Colonic mucosa (tissue), 4 donors: Measurements from ENCODE around the gene IFT81. TPM values are rescaled to one million over a fixed set of nuclear protein-coding genes. Genes with fewer than 3 reads are reported as not detected.

Experiments
- DNase-seq: peaks from one replicate; pipeline ENCODE4 v3.0.0-alpha.2; 2020
- H3K27ac ChIP-seq: fragments of 200-600 bp; one replicate; pipeline ENCODE4 v1.8.0; 2021
- H3K27me3 ChIP-seq: fragments of 200-600 bp; one replicate; pipeline ENCODE4 v1.8.0; 2021
- H3K36me3 ChIP-seq: fragments of 200-600 bp; one replicate; pipeline ENCODE4 v1.8.0; 2021
- H3K4me1 ChIP-seq: fragments of 200-600 bp; one replicate; pipeline ENCODE4 v1.8.0; 2021; ENCODE audit warnings: mild to moderate bottlenecking
- H3K4me3 ChIP-seq: fragments of 200-600 bp; one replicate; pipeline ENCODE4 v1.8.0; 2021
- H3K9ac ChIP-seq, 2 donors: one replicate each; pipeline ENCODE4 v1.7.0; 2013; ENCODE audit warnings: control low read depth in 2 of 2, low read depth in 2 of 2, low read length in 2 of 2
- H3K9me3 ChIP-seq: fragments of 200-600 bp; one replicate; pipeline ENCODE4 v1.8.0; 2021
- CTCF ChIP-seq: fragments of 200-600 bp; IDR thresholded peaks from one replicate; pipeline ENCODE4 v1.8.0; 2022; ENCODE audit warnings: antibody characterized with exemption, mild to moderate bottlenecking
- intact Hi-C: fragments of 100-400 bp; cut with DNase I; formaldehyde crosslinking; loops from one replicate; pipeline ENCODE4 v1.14.1; 2022
- total RNA-seq, 2 donors: library from RNA; stranded (reverse); fragmentation: NEBNext Ultra II Directional in 1 of 2; extraction: Animal tissue kit (Norgen Biotek cat#: 25700) in 1 of 2; gene quantifications; one replicate each; pipeline ENCODE4 v1.2.1, GENCODE V29; 2021
- donor health status: healthy.
- donor health status: DM: no; HTN: no; CAD: no.
- donor health status: DM: no; HTN: no; CAD: no.

IFT81 gene
- total RNA-seq, 2 donors from 2014 or later = 4.2 to 5.3 TPM

- Histone ChIP-seq H3K4me1 (peaks cover 34% of the 10 kb centered on the region), H3K27ac (no peak overlapping the region), H3K27me3 (no peaks in the 10 kb centered on the region), H3K36me3 (no peaks in the 10 kb centered on the region), H3K9me3 (no peaks in the 10 kb centered on the region), H3K9ac (no peak overlapping the region), H3K4me3 (no peak overlapping the region)
- DNase-seq = peak; percentile 84
- TF ChIP-seq CTCF = peak; percentile 40
- intact Hi-C loops = loop anchor here (10.0 kb wide), 1 partner anchor 141 kb away; no protein-coding TSS in a partner anchor
Measured at GRCh38 chr12:110245369-110245772, 121.2 kb downstream of the IFT81 start.

DNA sequence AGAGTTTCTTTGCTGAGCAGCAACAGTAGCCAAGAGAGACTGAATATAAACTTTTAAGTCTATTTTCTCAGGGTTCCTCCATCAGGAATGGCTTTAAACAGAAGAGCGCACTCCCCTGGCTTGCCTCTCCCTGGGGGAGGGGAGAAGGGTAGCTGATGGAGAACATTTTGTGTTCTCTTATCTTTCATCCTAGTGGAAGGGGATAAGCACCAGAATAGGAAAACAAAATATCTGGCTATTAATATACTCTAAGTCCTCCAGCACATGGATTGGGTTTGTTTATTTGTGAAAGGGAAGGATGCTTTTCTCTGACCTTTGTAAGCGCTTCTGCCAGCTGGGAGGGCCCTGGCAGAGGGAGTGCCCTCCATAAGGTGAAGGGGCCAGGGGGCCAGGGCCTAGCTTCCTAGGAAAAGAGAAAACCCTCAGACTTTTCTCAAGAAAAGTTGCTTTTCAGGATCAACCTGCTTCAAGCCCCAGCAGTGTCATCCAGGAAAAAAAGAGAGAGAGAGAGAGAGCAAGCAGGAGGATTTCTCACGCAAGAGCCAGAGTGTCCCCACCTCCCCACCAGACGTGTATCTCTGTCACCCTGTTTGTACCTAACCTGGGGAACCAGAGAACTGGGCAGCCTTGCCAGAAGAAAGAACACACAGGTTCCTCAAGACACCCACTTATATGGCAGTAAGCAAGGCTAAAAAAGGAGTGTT, 122.6 kb downstream of the IFT81 start:
- Histone ChIP-seq H3K36me3 (no peaks in the 10 kb centered on the region), H3K4me1 (peaks cover 34% of the 10 kb centered on the region), H3K9me3 (no peaks in the 10 kb centered on the region), H3K9ac (peak overlapping the region in 1 of 2 donors; percentile 88), H3K4me3 (no peak overlapping the region), H3K27me3 (no peaks in the 10 kb centered on the region), H3K27ac (peak overlapping the region; percentile 91)
- DNase-seq = no peak
- TF ChIP-seq CTCF = no peak
- intact Hi-C loops = loop anchor here (10.0 kb wide), 1 partner anchor 142 kb away; no protein-coding TSS in a partner anchor

- H3K4me3 ChIP-seq = no peak overlapping the region
- H3K4me1 ChIP-seq = peaks cover 34% of the 10 kb centered on the region
- H3K9ac ChIP-seq = peak overlapping the region in 1 of 2 donors; percentile 88
- intact Hi-C loops = loop anchor here (10.0 kb wide), 1 partner anchor 143 kb away; no protein-coding TSS in a partner anchor
- no peaks in the 10 kb centered on the region for H3K9me3 ChIP-seq
- no peak for TF ChIP-seq CTCF
- H3K36me3 ChIP-seq = no peaks in the 10 kb centered on the region
- H3K27ac ChIP-seq = peak overlapping the region; percentile 91
- no peaks in the 10 kb centered on the region for H3K27me3 ChIP-seq
- DNase-seq = peak; percentile 88
Measured at GRCh38 chr12:110247340-110248095, 123.4 kb downstream of the IFT81 start.

DNA sequence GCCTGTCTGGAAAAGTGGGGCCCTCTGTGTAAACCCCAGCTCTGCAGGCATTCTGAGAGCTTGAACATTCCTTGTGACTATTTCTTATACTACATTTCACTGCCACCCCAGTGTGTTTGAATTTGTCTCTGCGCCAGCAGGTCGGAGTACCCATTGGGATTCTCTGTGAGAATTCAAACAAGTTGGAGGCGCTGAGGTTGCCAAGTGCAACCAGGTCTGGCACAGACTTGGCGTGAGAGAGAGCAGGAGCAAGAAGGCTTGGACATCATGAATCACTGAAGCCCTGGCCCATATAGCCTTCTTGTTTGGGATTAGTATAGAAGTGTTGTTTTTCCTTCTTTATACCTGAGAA, 123.9 kb downstream of the IFT81 start:
- Histone ChIP-seq H3K27me3 (no peaks in the 10 kb centered on the region), H3K4me1 (peaks cover 34% of the 10 kb centered on the region), H3K36me3 (no peaks in the 10 kb centered on the region), H3K4me3 (no peak overlapping the region), H3K9me3 (no peaks in the 10 kb centered on the region), H3K27ac (peak overlapping the region; percentile 91), H3K9ac (peak overlapping the region in 1 of 2 donors; percentile 88)
- no peak for TF ChIP-seq CTCF
- DNase-seq = peak; percentile 40
- intact Hi-C loops = loop anchor here (10.0 kb wide), 1 partner anchor 143 kb away; no protein-coding TSS in a partner anchor

DNA sequence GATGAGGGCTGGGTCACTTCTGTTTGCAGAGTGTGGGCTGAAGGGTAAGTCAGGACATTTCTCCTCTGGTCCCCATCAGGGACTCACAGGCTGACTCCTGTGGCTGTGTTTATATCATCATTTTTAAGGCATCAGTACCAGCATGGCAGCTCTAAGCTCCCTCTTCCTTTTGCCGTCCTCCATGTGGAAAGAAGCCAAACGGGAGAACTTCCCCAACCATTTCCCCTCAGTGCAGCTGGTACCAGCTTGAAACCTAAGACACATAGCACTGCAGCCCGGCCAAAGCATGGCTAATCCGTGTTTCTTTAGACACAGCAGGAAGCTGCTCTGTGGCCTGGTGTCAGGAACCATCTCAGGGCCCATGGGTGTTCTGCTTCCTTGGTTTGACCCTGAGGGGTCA, 124.9 kb downstream of the IFT81 start:
- peaks cover 34% of the 10 kb centered on the region for H3K4me1 ChIP-seq
- no peaks in the 10 kb centered on the region for H3K9me3 ChIP-seq
- peak overlapping the region; percentile 91 for H3K27ac ChIP-seq
- no peaks in the 10 kb centered on the region for H3K36me3 ChIP-seq
- H3K27me3 ChIP-seq = no peaks in the 10 kb centered on the region
- DNase-seq = peak; percentile 42
- H3K9ac ChIP-seq = peak overlapping the region in 1 of 2 donors; percentile 88
- H3K4me3 ChIP-seq = no peak overlapping the region
- intact Hi-C loops = loop anchor here (10.0 kb wide), 1 partner anchor 144 kb away; no protein-coding TSS in a partner anchor
- no peak for TF ChIP-seq CTCF
